SK-N-SH (cell line): ENCODE results near the gene GPD2. TPM values are rescaled to one million over a fixed set of nuclear protein-coding genes. Genes with fewer than 3 reads are reported as not detected.
"Not testable (repeated sequence)": the region's sequence is repeated elsewhere in the genome, so short reads cannot be mapped to it uniquely, and the experiment has no call there.

Experiments used
- CTCF ChIA-PET: fragments of 300-600, 350-600 bp; formaldehyde crosslinking; extraction: SDS; loops from one replicate; lab custom pipeline; 2021; lab: Yijun Ruan, JAX
- POLR2A ChIA-PET: fragments of 350-600 bp; sonication (Branson Sonifier 250); formaldehyde crosslinking; extraction: SDS; loops from one replicate; lab custom pipeline; 2020; ENCODE audit warnings: antibody characterized with exemption, inconsistent platforms; lab: Yijun Ruan, JAX
- DNase-seq: peaks from one replicate; pipeline ENCODE4 v3.0.0; 2012
- H2AFZ ChIP-seq: fragments of 200-600 bp; sonication (generic); 2 replicates; pipeline ENCODE4 v1.8.1; 2016; ENCODE audit warnings: antibody characterized with exemption, mild to moderate bottlenecking, low read depth
- H3F3A ChIP-seq: fragments of 200-600 bp; sonication (generic); replicated peaks from 2 replicates; pipeline ENCODE3; 2016; ENCODE audit warnings: antibody characterized with exemption, mild to moderate bottlenecking; ENCODE audit not compliant: insufficient read depth
- H3K27ac ChIP-seq, 2 experiments: fragments of 200-500 bp in 1 of 2; fragments of 200-600 bp in 1 of 2; sonication (Bioruptor generic) in 1 of 2; sonication (generic), shearing (Covaris generic) in 1 of 2; 2 replicates each; pipeline versions ENCODE4 v1.5.1 to v1.6.1; 2014 to 2016; ENCODE audit warnings: low read depth in 2 of 2, inconsistent platforms in 1 of 2, low read length in 1 of 2, mild to moderate bottlenecking in 1 of 2, mixed read lengths in 1 of 2
- H3K27me3 ChIP-seq: fragments of 200-600 bp; sonication (generic), shearing (Covaris generic); 2 replicates; pipeline ENCODE4 v1.6.1; 2016; ENCODE audit warnings: mixed run types; ENCODE audit not compliant: insufficient read depth
- H3K36me3 ChIP-seq, 2 experiments: fragments of 200-500 bp in 1 of 2; fragments of 200-600 bp in 1 of 2; sonication (Bioruptor generic) in 1 of 2; sonication (generic) in 1 of 2; replicated peaks in 1 of 2; 2 replicates each; pipeline versions ENCODE3 to v1.5.1; 2014 to 2016; ENCODE audit warnings: low read length in 1 of 2, mild to moderate bottlenecking in 1 of 2; ENCODE audit not compliant: insufficient read depth in 2 of 2, control insufficient read depth in 1 of 2
- H3K4me1 ChIP-seq, 2 experiments: fragments of 200-500 bp in 1 of 2; fragments of 200-600 bp in 1 of 2; sonication (Bioruptor generic) in 1 of 2; sonication (generic), shearing (Covaris generic) in 1 of 2; 2 replicates each; pipeline versions ENCODE4 v1.5.1 to v1.6.1; 2014 to 2016; ENCODE audit warnings: low read depth in 1 of 2, low read length in 1 of 2, mixed run types in 1 of 2; ENCODE audit not compliant: insufficient read depth in 2 of 2, control insufficient read depth in 1 of 2
- H3K4me2 ChIP-seq: fragments of 200-600 bp; sonication (generic), shearing (Covaris generic); 2 replicates; pipeline ENCODE4 v1.6.1; 2017; ENCODE audit warnings: mixed run types
- H3K4me3 ChIP-seq, 2 experiments: fragments of 200-500 bp in 1 of 2; fragments of 200-600 bp in 1 of 2; sonication (Bioruptor generic) in 1 of 2; sonication (generic), shearing (Covaris generic) in 1 of 2; 2 replicates each; pipeline versions ENCODE4 v1.5.1 to v1.8.1; 2014 to 2016; ENCODE audit warnings: low read depth in 2 of 2, inconsistent platforms in 1 of 2, low read length in 1 of 2, mild to moderate bottlenecking in 1 of 2, mixed read lengths in 1 of 2, moderate library complexity in 1 of 2
- H3K79me2 ChIP-seq: fragments of 200-600 bp; sonication (generic); 2 replicates; pipeline ENCODE4 v1.8.1; 2017; ENCODE audit warnings: mild to moderate bottlenecking; ENCODE audit not compliant: insufficient read depth
- H3K9ac ChIP-seq: fragments of 200-600 bp; sonication (generic); 2 replicates; pipeline ENCODE4 v1.6.1; 2017; ENCODE audit warnings: mixed run types
- H3K9me2 ChIP-seq: fragments of 200-600 bp; sonication (generic); 2 replicates; pipeline ENCODE4 v1.6.1; 2017; ENCODE audit warnings: mixed run types
- H3K9me3 ChIP-seq: fragments of 200-600 bp; sonication (generic); 2 replicates; pipeline ENCODE4 v1.6.1; 2017; ENCODE audit warnings: mixed run types, mild to moderate bottlenecking, moderate library complexity
- H4K20me1 ChIP-seq: fragments of 200-600 bp; sonication (generic); 2 replicates; pipeline ENCODE4 v1.6.1; 2017; ENCODE audit warnings: mild to moderate bottlenecking, mixed run types; ENCODE audit not compliant: insufficient read depth
- EZH2phosphoT487 ChIP-seq: fragments of 200-600 bp; sonication (generic); IDR thresholded peaks from 2 replicates; pipeline ENCODE4 v1.6.1; 2017; ENCODE audit warnings: low read depth, mixed run types, mild to moderate bottlenecking, antibody characterized with exemption, moderate library complexity, borderline replicate concordance
- FOSL2 ChIP-seq: IDR thresholded peaks from 2 replicates; pipeline ENCODE4 v1.4.0; 2012; ENCODE audit warnings: low read depth, mild to moderate bottlenecking, moderate library complexity, borderline replicate concordance
- FOXJ3 ChIP-seq: sonication (generic); formaldehyde crosslinking; IDR thresholded peaks from 2 replicates; pipeline ENCODE4 v1.5.1; 2020; ENCODE audit warnings: mild to moderate bottlenecking, missing genetic modification reagents
- GABPA ChIP-seq: IDR thresholded peaks from 2 replicates; pipeline ENCODE4 v1.4.0; 2012; ENCODE audit warnings: low read depth, mild to moderate bottlenecking
- IRF3 ChIP-seq: fragments of 150-350 bp; IDR thresholded peaks from 2 replicates; pipeline ENCODE4 v1.6.1; 2016; ENCODE audit warnings: mild to moderate bottlenecking, low read depth, low read length
- MXI1 ChIP-seq: IDR thresholded peaks from 2 replicates; pipeline ENCODE4 v1.6.1; 2012; ENCODE audit warnings: mild to moderate bottlenecking, low read depth, low read length, improper control_type of control experiment
- RXRA ChIP-seq: IDR thresholded peaks from 2 replicates; pipeline ENCODE4 v1.4.0; 2012; ENCODE audit warnings: low read depth, mild to moderate bottlenecking, borderline replicate concordance
- TAF1 ChIP-seq: IDR thresholded peaks from 2 replicates; pipeline ENCODE4 v1.6.1; 2012; ENCODE audit warnings: low read depth, mild to moderate bottlenecking, low read length, moderate library complexity, borderline replicate concordance
- USF1 ChIP-seq: IDR thresholded peaks from 2 replicates; pipeline ENCODE4 v1.4.0; 2012; ENCODE audit warnings: low read depth, borderline replicate concordance
- WGBS: methylation state at CpG from one replicate; pipeline ENCODE4 v1.1.6; 2017; ENCODE audit warnings: low lambda C conversion rate; 5-methylcytosine and 5-hydroxymethylcytosine counted together
- polyA plus RNA-seq, 3 experiments: library from polyadenylated mRNA; depleted of rRNA; stranded (reverse); fragments of >200 nt; gene quantifications; 2 replicates each; pipeline ENCODE4 v1.2.3, GENCODE V29; 2012
- TF ChIP-seq, protein P1 (sequence below): IDR thresholded peaks from 2 replicates; pipeline ENCODE4 v1.4.0; 2012; ENCODE audit warnings: low read depth, borderline replicate concordance

GPD2 gene
- polyA plus RNA-seq, 1 of the 3 experiments (the other 2 are of a cell fraction), result 4.8 TPM

DNA sequence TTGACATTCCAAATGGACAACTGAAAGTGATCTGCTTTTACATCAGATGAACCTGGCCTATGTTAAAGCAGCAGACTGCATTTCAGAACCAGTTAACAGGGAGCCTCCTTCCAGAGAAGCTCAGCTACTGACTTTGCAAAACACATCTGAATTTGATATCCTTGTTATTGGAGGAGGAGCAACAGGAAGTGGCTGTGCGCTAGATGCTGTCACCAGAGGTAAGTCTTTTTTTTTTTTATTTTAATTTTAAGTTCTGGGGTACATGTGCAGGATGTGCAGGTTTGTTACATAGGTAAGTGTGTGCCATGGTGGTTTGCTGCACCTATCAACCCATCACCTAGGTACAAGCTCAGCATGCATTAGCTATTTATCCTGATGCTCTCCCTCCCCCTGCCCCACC lies 59.8 kb downstream of the GPD2 start:
- WGBS, result 92% methylated on average over 1 of the region's 1 CpG
- H3K9me2 ChIP-seq, H4K20me1 ChIP-seq, H3K36me3 ChIP-seq, POLR2A ChIA-PET, H2AFZ ChIP-seq, H3K4me3 ChIP-seq, H3K27ac ChIP-seq, H3K79me2 ChIP-seq, H3F3A ChIP-seq, H3K9me3 ChIP-seq, DNase-seq, H3K4me2 ChIP-seq, H3K4me1 ChIP-seq, H3K27me3 ChIP-seq, H3K9ac ChIP-seq: not testable (repeated sequence)
- CTCF ChIA-PET, result interaction anchor here (1.8 kb wide), 1 partner anchor 9 kb away, joined by 4 read pairs; no protein-coding TSS in a partner anchor

DNA sequence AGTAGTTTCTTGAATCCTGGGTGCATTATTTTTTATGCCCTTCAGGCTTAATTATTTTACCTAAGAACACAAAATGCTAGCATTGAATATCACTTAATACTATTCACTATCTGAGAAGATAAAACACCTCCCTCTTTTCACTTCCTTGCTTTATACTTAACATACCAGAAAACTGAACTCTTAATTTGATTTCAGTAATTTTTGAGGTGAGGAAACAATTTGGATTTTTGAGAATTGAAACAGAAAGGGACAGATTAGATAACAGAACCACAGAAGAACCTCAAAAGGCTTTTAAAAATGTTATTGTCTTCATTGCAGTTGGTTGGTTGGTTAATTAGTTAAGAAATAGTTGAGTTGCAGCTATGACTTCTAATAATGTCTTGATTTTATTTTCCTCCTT lies 69.5 kb downstream of the GPD2 start:
- no peak for DNase-seq
- Histone ChIP-seq H3K4me3 (no peak overlapping the region), H3K9ac (no peak overlapping the region), H4K20me1 (no peaks in the 10 kb centered on the region), H3K79me2 (no peaks in the 10 kb centered on the region), H2AFZ (no peak overlapping the region), H3K9me3 (no peaks in the 10 kb centered on the region)
- TF ChIP-seq MXI1 (no peak), FOSL2 (no peak), EZH2phosphoT487 (no peak), FOXJ3 (CRISPR knock-in tag) (no peak), RXRA (no peak), TAF1 (no peak), IRF3 (no peak)
- TF ChIP-seq, protein P1, sequence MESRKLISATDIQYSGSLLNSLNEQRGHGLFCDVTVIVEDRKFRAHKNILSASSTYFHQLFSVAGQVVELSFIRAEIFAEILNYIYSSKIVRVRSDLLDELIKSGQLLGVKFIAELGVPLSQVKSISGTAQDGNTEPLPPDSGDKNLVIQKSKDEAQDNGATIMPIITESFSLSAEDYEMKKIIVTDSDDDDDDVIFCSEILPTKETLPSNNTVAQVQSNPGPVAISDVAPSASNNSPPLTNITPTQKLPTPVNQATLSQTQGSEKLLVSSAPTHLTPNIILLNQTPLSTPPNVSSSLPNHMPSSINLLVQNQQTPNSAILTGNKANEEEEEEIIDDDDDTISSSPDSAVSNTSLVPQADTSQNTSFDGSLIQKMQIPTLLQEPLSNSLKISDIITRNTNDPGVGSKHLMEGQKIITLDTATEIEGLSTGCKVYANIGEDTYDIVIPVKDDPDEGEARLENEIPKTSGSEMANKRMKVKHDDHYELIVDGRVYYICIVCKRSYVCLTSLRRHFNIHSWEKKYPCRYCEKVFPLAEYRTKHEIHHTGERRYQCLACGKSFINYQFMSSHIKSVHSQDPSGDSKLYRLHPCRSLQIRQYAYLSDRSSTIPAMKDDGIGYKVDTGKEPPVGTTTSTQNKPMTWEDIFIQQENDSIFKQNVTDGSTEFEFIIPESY, result no peak
- TF ChIP-seq, all 33 proteins: peak for 0
- H3K36me3 ChIP-seq, result no peaks in the 10 kb centered on the region
- POLR2A ChIA-PET, result no interaction called here
- H3K4me1 ChIP-seq, result no peaks in the 10 kb centered on the region
- CTCF ChIA-PET, result interaction anchor here (0.8 kb wide), 1 partner anchor 9 kb away, joined by 3 read pairs; no protein-coding TSS in a partner anchor
- H3F3A ChIP-seq, result no peaks in the 10 kb centered on the region
- no peak overlapping the region for H3K4me2 ChIP-seq
- H3K9me2 ChIP-seq, result no peaks in the 10 kb centered on the region
- H3K27ac ChIP-seq, result no peak overlapping the region
- no peaks in the 10 kb centered on the region for H3K27me3 ChIP-seq

- H3K4me1 ChIP-seq, result no peaks in the 10 kb centered on the region
- H3K4me3 ChIP-seq, result no peak overlapping the region
- peaks cover 0 to 4% of the 10 kb centered on the region in 2 experiments for H3K36me3 ChIP-seq
- H3K4me2 ChIP-seq, result no peak overlapping the region
- no peaks in the 10 kb centered on the region for H4K20me1 ChIP-seq
- no peaks in the 10 kb centered on the region for H3K27me3 ChIP-seq
- no peaks in the 10 kb centered on the region for H3F3A ChIP-seq
- ChIA-PET POLR2A (no interaction called here), CTCF (no interaction called here)
- no peak for TF ChIP-seq IRF3
- no peak for TF ChIP-seq USF1
- TF ChIP-seq GABPA, result no peak
- WGBS, result 100% methylated on average over 1 of the region's 1 CpG
- no peak overlapping the region for H2AFZ ChIP-seq
- H3K9ac ChIP-seq, result no peak overlapping the region
- no peak overlapping the region for H3K27ac ChIP-seq
- no peaks in the 10 kb centered on the region for H3K9me3 ChIP-seq
- no peaks in the 10 kb centered on the region for H3K79me2 ChIP-seq
- DNase-seq, result no peak
- H3K9me2 ChIP-seq, result no peaks in the 10 kb centered on the region
Observed at GRCh38 chr2:156511122-156511521, 74.9 kb downstream of the GPD2 start.
